Measurements from ENCODE around the gene CCDC127. TPM values are rescaled to one million over a fixed set of nuclear protein-coding genes. Genes with fewer than 3 reads are reported as not detected.
"Not testable (repeated sequence)": the region's sequence is repeated elsewhere in the genome, so short reads cannot be mapped to it uniquely, and the experiment has no call there.

The CCDC127 gene
- total RNA-seq, 2 donors from 2014 or later = 1.9 to 2.4 TPM

DNA sequence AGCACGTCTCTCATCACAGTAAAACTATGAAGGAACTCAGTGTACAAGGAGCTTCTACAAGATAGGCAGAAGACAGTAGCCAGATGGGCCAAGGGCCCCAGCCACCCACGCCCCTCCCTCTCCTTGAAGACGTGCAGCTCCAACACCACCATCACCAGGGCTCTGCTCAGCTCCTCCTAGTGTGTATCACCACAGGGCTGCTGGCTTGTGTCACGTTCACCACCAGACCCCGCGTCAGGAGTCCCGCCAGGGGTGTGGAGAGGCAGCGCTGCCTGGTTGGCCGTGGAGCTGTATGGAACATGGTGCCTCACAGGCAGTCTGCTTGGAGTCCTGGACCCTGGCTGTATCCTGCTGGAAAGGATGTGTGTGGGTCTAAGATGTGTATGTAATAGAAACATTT lies 32.4 kb upstream of the CCDC127 start:
- H3K9me3 ChIP-seq (ENCODE audit: control insufficient read depth, low read length, poor library complexity, severe bottlenecking); H3K4me3 Mint-ChIP-seq; DNase-seq; H3K27me3 Mint-ChIP-seq; H3K4me1 Mint-ChIP-seq; H3K36me3 Mint-ChIP-seq (ENCODE audit: low read depth): not testable (repeated sequence)
- peak; percentile 37 for ATAC-seq
- peak overlapping the region; percentile 91 for H3K27ac Mint-ChIP-seq

DNA sequence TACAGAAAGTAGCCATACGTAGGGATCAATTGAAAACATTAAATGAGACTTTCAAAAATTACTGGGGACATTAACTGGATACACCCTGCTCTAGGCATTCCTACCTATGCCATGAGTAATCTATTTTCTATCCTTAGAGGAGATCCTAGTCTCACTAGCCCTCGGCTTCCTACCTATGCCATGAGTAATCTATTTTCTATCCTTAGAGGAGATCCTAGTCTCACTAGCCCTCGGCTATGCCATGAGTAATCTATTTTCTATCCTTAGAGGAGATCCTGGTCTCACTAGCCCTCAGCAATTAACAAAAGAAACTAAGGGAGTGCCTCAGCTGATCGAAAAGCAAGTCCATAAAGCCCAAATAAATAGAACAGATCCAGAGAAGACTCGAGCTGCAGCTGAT lies 27.8 kb upstream of the CCDC127 start:
- H3K27me3 Mint-ChIP-seq; ATAC-seq; H3K9me3 ChIP-seq (ENCODE audit: control insufficient read depth, low read length, poor library complexity, severe bottlenecking); H3K4me1 Mint-ChIP-seq; DNase-seq; H3K4me3 Mint-ChIP-seq; H3K36me3 Mint-ChIP-seq (ENCODE audit: low read depth); H3K27ac Mint-ChIP-seq: not testable (repeated sequence)

DNA sequence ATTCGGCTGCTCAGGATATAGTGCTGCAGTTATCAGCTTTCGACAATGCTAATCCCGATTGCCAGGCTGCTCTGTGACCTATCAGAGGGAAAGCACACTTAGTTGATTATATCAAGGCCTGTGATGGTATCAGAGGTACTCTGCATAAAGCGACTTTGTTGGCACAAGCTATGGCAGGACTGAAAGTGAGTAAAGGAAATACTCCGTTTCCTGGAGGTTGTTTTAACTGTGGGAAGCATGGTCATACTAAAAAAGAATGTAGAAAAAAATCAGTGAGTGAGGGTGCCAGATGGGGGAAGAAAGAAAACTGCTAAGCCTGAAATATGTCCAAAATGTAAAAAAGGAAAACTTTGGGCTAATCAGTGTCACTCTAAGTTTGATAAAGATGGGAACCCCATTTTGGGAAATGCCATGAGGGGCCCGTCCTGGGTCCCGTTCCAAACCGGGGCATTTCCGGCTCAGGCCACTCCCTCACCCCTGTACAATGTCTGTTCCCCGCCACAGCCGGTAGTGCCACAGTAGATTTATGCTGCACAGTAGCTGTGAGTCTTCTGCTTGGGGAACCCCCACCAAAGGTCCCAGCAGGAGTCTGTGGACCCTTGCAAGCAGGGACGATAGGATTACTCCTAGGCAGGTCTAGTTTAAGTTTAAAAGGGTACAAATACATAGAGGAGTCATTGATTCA lies 25.9 kb upstream of the CCDC127 start:
- ATAC-seq = not testable (repeated sequence)
- Mint-ChIP-seq H3K4me3 (peak overlapping the region; percentile 9), H3K27ac (peak overlapping the region; percentile 59)

DNA sequence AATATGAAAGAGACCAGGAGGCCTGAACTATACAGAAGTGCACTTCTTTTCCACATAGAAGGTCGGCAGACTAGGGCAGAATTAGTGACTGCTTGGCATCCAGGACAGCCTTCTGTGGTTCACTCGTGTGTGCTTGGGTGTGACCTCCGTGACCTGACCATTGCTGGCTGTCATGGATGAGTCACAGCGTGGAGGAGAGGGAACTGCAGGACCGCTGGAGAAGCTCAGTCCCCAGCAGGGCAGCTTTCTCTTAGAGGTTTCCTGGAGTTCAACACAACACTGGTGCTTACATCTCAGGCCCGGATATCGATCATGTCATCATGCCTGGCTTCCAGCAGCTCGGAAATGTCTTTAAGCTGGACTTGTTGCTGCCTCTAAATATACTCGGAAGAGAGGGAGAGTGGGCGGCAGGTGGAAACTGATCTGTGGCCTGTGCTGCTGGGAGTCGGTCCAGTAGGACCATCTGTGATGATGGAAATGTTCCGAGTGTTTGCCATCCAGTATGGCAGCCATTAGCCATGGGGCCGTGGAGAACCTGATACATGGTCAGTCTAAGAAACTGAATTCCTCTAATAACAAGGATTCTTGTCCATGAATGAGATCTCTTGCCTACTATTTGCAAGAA lies 23.2 kb upstream of the CCDC127 start:
- H3K9me3 ChIP-seq (ENCODE audit: control insufficient read depth, low read length, poor library complexity, severe bottlenecking); ATAC-seq; H3K27ac Mint-ChIP-seq: not testable (repeated sequence)

More for the DNA sequence above, 25.9 kb upstream of the CCDC127 start:
- not testable (repeated sequence) for H3K4me1 Mint-ChIP-seq; DNase-seq; H3K9me3 ChIP-seq (ENCODE audit: control insufficient read depth, low read length, poor library complexity, severe bottlenecking); H3K36me3 Mint-ChIP-seq (ENCODE audit: low read depth); H3K27me3 Mint-ChIP-seq

DNA sequence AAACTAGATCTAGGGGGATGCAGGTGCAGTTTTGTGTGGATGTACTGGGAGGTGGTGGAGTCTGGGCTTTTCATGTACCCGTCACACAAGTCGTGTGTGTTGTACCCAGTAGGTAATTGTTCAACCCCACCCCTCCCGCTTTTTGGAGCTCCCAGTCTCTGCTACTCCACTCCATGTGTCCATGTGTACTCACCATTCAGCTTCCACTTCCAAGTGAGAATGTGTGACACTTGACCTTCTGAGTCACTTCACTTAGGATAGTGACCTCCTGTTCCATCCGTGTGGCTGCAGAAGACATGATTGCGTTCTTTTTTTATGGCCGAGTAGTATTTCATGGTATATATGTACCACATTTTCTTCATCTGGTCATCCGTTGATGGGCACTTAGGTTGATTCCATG lies 22.6 kb upstream of the CCDC127 start:
- H3K4me1 Mint-ChIP-seq; H3K4me3 Mint-ChIP-seq; H3K36me3 Mint-ChIP-seq (ENCODE audit: low read depth); H3K27me3 Mint-ChIP-seq; ATAC-seq; H3K27ac Mint-ChIP-seq; H3K9me3 ChIP-seq (ENCODE audit: control insufficient read depth, low read length, poor library complexity, severe bottlenecking); DNase-seq: not testable (repeated sequence)

More for the DNA sequence above, 23.2 kb upstream of the CCDC127 start:
- not testable (repeated sequence) for H3K4me1 Mint-ChIP-seq; H3K36me3 Mint-ChIP-seq (ENCODE audit: low read depth); H3K4me3 Mint-ChIP-seq; H3K27me3 Mint-ChIP-seq; DNase-seq

DNA sequence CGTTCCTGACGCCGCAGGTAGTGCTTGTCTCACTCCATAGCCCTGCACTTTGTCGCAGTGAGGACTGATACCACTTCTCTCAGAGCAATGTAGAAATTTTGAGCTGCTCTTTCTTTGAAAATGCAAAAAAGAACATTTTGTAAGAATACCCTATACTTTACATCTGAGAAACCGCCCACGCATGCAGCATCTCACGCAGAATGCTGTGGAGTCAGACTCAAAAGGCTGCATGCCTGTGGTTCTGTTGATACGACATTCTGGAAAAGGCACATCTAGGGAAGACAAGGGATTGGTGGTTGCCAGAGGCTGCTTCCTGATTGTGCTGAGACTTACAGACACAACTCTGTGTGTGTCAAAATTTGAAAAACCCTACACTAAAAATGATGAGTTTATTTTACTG lies 20.0 kb upstream of the CCDC127 start:
- H3K27ac Mint-ChIP-seq; DNase-seq; H3K4me3 Mint-ChIP-seq; H3K36me3 Mint-ChIP-seq (ENCODE audit: low read depth); H3K4me1 Mint-ChIP-seq; H3K27me3 Mint-ChIP-seq; ATAC-seq; H3K9me3 ChIP-seq (ENCODE audit: control insufficient read depth, low read length, poor library complexity, severe bottlenecking): not testable (repeated sequence)

DNA sequence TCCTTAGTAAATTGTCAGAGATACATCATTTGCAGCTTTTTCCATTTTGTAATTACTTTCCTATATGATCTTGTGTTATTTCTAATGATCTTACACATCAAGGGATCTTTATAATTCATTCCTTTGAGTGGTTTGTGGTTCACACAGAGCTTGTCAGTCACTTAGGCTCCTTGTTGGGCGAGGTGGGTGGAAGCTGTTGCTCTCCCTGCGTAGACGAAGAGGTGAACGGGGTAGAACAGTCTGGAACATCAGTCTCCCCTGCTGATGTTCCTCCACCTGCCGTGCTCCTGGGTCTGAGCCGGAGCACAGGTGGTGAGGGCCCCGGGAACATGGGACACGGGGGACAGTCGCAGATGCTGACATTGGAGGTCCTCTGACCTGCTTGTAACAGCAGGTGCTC lies 17.6 kb upstream of the CCDC127 start:
- not testable (repeated sequence) for H3K36me3 Mint-ChIP-seq (ENCODE audit: low read depth); ATAC-seq

DNA sequence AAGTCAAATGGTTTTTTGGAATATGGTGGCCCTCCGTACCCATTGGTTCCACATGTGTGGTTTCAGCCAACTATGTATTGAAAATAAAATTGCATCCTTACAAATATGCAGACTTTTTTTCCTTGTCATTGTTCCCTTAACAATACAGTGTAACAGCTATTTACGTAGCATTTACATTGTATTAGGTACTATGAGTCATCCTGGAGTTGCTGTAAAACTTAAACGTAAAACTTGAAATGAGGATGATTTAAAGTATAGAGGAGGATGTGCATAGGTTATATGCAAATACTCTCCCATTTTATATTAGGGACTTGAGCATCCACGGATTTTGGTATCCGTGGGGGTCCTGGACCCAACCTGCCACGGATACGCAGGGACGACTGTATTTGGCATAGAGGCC lies 16.5 kb upstream of the CCDC127 start:
- DNase-seq (no peak), ATAC-seq (no peak)
- Mint-ChIP-seq H3K36me3 (ENCODE audit: low read depth) (peaks cover 2% of the 10 kb centered on the region), H3K27ac (no peak overlapping the region), H3K4me1 (peaks cover 3% of the 10 kb centered on the region), H3K27me3 (no peaks in the 10 kb centered on the region), H3K4me3 (no peak overlapping the region)
- no peaks in the 10 kb centered on the region for H3K9me3 ChIP-seq (ENCODE audit: control insufficient read depth, low read length, poor library complexity, severe bottlenecking)

More for the DNA sequence above, 17.6 kb upstream of the CCDC127 start:
- not testable (repeated sequence) for H3K9me3 ChIP-seq (ENCODE audit: control insufficient read depth, low read length, poor library complexity, severe bottlenecking); H3K27ac Mint-ChIP-seq; H3K27me3 Mint-ChIP-seq; H3K4me1 Mint-ChIP-seq; H3K4me3 Mint-ChIP-seq; DNase-seq

DNA sequence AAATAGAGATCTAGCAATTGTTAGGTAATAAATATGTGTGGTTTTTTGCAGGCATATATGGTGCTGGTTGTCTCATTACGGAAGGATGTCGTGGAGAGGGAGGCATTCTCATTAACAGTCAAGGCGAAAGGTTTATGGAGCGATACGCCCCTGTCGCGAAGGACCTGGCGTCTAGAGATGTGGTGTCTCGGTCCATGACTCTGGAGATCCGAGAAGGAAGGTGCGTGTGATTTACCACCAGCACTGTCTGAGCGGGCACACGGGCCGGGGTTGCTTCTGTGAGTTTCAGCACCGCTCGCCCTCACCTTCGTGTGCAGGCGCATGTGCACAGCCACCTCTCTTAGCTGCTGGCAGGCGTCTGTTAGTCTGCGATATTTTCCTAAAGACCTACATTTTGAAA lies 15.5 kb upstream of the CCDC127 start:
- not testable (repeated sequence) for ATAC-seq; H3K36me3 Mint-ChIP-seq (ENCODE audit: low read depth); H3K4me3 Mint-ChIP-seq; H3K27me3 Mint-ChIP-seq; DNase-seq; H3K4me1 Mint-ChIP-seq; H3K9me3 ChIP-seq (ENCODE audit: control insufficient read depth, low read length, poor library complexity, severe bottlenecking)
- peak overlapping the region; percentile 29 for H3K27ac Mint-ChIP-seq

DNA sequence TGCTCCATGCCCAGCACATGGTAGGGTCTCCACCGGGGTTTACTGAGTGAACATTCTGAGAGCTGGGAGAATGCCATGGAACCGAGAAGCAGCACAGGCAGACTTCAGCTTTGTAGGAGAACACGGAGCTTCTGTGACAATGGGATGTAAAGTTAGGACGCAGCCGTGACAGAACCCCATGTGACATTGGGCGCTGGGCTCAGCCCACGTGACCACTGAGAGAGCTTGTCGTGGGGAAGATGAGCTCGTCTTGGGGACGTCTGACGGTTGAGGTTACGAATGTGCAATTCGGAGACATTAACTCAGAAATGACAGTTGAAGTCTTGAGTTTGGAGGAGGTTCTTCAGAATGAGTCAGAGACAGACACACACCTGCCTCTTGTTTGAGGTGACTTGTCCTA lies 13.7 kb upstream of the CCDC127 start:
- H3K4me1 Mint-ChIP-seq = peaks cover 9% of the 10 kb centered on the region
- no peak for DNase-seq
- ATAC-seq = no peak
- no peaks in the 10 kb centered on the region for H3K27me3 Mint-ChIP-seq
- H3K27ac Mint-ChIP-seq = no peak overlapping the region
- no peaks in the 10 kb centered on the region for H3K9me3 ChIP-seq (ENCODE audit: control insufficient read depth, low read length, poor library complexity, severe bottlenecking)
- H3K4me3 Mint-ChIP-seq = no peak overlapping the region
- H3K36me3 Mint-ChIP-seq (ENCODE audit: low read depth) = peaks cover 9% of the 10 kb centered on the region

DNA sequence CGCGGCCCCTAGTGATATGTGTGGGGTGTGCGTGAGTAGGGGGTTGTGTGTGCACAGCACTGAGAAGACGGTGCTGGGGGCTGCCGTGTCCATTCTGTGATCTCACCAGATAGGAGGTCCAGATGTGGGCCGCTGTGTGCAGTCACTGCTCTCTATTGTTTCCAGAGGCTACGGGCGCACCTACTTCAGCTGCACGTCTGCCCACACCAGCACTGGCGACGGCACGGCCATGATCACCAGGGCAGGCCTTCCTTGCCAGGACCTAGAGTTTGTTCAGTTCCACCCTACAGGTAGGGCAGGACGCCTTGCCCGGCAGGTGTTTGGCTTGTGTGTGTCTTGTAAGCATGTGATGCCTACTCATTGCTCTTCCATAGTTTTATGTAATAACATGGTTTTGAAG lies 12.8 kb upstream of the CCDC127 start:
- H3K36me3 Mint-ChIP-seq (ENCODE audit: low read depth) = peaks cover 11% of the 10 kb centered on the region
- H3K27me3 Mint-ChIP-seq = no peaks in the 10 kb centered on the region
- H3K9me3 ChIP-seq (ENCODE audit: control insufficient read depth, low read length, poor library complexity, severe bottlenecking) = no peaks in the 10 kb centered on the region
- H3K4me3 Mint-ChIP-seq = peak overlapping the region; percentile 45
- DNase-seq = no peak
- peaks cover 11% of the 10 kb centered on the region for H3K4me1 Mint-ChIP-seq
- no peak for ATAC-seq
- H3K27ac Mint-ChIP-seq = peak overlapping the region; percentile 63

DNA sequence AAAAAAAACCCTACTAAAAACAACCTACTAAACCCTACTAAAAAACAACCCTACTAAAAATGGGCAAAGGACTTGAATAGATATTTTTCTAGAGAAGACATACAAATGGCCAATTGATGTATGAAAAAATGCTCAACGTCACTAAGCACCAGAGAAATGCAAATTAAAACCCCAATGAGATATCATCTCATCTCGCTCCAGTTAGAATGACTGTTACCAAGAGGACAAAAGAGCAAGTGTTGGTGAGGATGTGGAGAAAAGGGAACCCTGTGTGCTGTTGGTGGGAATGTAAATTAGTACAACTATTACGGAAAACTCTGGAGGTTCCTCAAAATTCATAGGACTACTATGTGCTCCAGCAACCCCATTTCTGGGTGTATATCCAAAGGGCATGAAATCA lies 10.9 kb upstream of the CCDC127 start:
- no peak for DNase-seq
- Mint-ChIP-seq H3K36me3 (ENCODE audit: low read depth) (peaks cover 12% of the 10 kb centered on the region), H3K4me1 (peaks cover 15% of the 10 kb centered on the region), H3K27ac (no peak overlapping the region), H3K4me3 (no peak overlapping the region), H3K27me3 (no peaks in the 10 kb centered on the region)
- H3K9me3 ChIP-seq (ENCODE audit: control insufficient read depth, low read length, poor library complexity, severe bottlenecking) = no peaks in the 10 kb centered on the region
- ATAC-seq = no peak

DNA sequence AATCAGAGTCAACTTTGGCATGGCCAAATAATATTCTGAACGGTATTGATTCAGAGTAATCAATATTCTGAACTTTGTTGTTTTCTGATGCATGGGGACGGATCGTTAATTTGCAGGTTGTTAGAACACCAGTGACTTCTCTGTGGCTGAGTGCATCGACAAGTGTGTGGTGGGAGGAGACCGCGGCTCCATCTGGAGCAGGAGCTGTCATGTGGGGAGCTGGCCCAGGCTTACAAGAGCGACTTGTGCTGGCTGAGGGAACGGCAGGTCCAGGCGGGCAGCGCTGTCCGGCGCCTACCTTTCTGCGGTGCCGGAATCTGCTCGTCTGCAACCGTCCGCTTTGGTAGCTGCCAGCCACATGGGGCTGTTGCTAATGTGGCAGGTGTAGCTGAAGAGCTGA lies 9.4 kb upstream of the CCDC127 start:
- not testable (repeated sequence) for H3K4me3 Mint-ChIP-seq, H3K27me3 Mint-ChIP-seq

DNA sequence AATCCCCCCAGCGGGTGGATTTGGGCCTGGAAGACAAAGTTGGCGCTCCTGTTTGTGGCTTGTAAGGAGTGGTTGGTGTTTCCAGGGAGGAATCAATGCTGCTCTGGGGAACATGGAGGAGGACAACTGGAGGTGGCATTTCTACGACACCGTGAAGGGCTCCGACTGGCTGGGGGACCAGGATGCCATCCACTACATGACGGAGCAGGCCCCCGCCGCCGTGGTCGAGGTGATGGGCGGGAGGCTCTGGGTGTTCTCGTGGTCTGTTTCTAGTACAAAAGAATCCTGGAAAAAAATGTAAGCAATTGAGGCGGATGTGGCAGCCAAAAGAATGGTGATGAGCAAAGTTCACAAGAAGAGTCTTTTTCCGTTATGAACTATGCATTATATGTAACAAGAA lies 7.4 kb upstream of the CCDC127 start:
- no peak for DNase-seq
- Mint-ChIP-seq H3K27ac (peak overlapping the region; percentile 29), H3K27me3 (no peaks in the 10 kb centered on the region), H3K4me3 (no peak overlapping the region), H3K4me1 (peaks cover 28% of the 10 kb centered on the region), H3K36me3 (ENCODE audit: low read depth) (peaks cover 10% of the 10 kb centered on the region)
- no peaks in the 10 kb centered on the region for H3K9me3 ChIP-seq (ENCODE audit: control insufficient read depth, low read length, poor library complexity, severe bottlenecking)
- no peak for ATAC-seq

More for the DNA sequence above, 9.4 kb upstream of the CCDC127 start:
- not testable (repeated sequence) for ATAC-seq; DNase-seq; H3K9me3 ChIP-seq (ENCODE audit: control insufficient read depth, low read length, poor library complexity, severe bottlenecking)
- Mint-ChIP-seq H3K27ac (peak overlapping the region; percentile 24), H3K36me3 (ENCODE audit: low read depth) (peaks cover 10% of the 10 kb centered on the region), H3K4me1 (peaks cover 24% of the 10 kb centered on the region)
